ENCODE data around the gene DCLK1. TPM values are rescaled to one million over a fixed set of nuclear protein-coding genes. Genes with fewer than 3 reads are reported as not detected.

The DCLK1 gene
- total and polyA plus RNA-seq, 12 donors, result 0.68 to 22.6 (median 2.3) TPM

- Histone ChIP-seq H3K27ac (no peak overlapping the region), H3K4me3 (peak overlapping the region in 1 of 4 donors; percentile 41), H3K9me3 (replicated peaks in 1 of 3) (no peaks in the 10 kb centered on the region), H3K36me3 (replicated peaks in 1 of 2) (no peaks in the 10 kb centered on the region), H3K4me1 (replicated peaks in 1 of 2) (peaks cover 4 to 24% of the 10 kb centered on the region in 2 donors), H3K27me3 (no peaks in the 10 kb centered on the region)
- DNase-seq, result peak; percentile 29 to 74 (median 52)
- 31 to 40% (median 36%) methylated on average over 18 to 21 of the region's 21 CpGs for WGBS, 4 donors
- no peak for TF ChIP-seq POLR2A (IDR thresholded peaks at IDR 0.05)
- peak; percentile 73 to 96 (median 85) for TF ChIP-seq CTCF (IDR thresholded peaks at IDR 0.05)
- intact Hi-C loops (cut with DNase I), result no loop called here
These were observed 410.3 kb downstream of the DCLK1 start for GRCh38 chr13:35720690-35721554.

DNA sequence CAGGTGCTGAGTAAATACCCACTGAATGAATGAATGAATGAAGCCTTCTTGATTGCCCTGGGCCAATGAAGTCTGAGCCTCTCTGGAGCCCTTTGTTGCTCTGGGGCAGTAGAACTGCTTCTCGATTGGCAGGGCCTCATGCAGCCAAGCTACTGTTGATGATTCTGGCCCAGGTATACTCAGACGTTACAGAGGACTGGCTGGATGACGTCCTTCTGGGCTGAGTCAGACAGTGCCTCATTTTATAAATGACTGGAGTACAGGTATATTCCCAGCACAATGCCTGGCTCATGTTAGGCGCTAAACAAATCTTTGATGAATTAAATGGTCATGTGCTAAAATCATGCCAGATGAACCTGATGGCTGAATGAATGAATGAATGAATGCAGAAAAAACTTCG is 410.9 kb downstream of the DCLK1 start:
- H3K4me3 ChIP-seq, result no peak overlapping the region
- H3K9me3 ChIP-seq (replicated peaks in 1 of 3), result no peaks in the 10 kb centered on the region
- WGBS, 4 donors, result 65 to 81% (median 69%) methylated on average over 5 of the region's 5 CpGs
- H3K4me1 ChIP-seq (replicated peaks in 1 of 2), result peaks cover 4 to 24% of the 10 kb centered on the region in 2 donors
- TF ChIP-seq CTCF (IDR thresholded peaks at IDR 0.05), result no peak
- no peak for TF ChIP-seq POLR2A (IDR thresholded peaks at IDR 0.05)
- no peaks in the 10 kb centered on the region for H3K36me3 ChIP-seq (replicated peaks in 1 of 2)
- no peak for DNase-seq
- H3K27ac ChIP-seq, result no peak overlapping the region
- intact Hi-C loops (cut with DNase I), result no loop called here
- H3K27me3 ChIP-seq, result no peaks in the 10 kb centered on the region

Other genes starting within 250 kb of the DCLK1 start
- gene SOHLH2, start 83.2 kb upstream of the DCLK1 start, total RNA-seq, result 1 to 10 TPM in 3 of 9 donors, under 1 TPM in 3, not detected in 3; 0.18 to 1.6 (median 0.80) TPM
- 1 to 10 TPM in 1 of 3 donors, under 1 TPM in 2; 0.26 to 1.4 (median 0.67) TPM for gene SOHLH2, start 83.2 kb upstream of the DCLK1 start, polyA plus RNA-seq
- gene CCDC169, start 166.4 kb upstream of the DCLK1 start, total RNA-seq, result 1 to 10 TPM in 7 of 9 donors, under 1 TPM in 2; 0.18 to 3.7 (median 1.7) TPM
- 1 to 10 TPM in 1 of 3 donors, under 1 TPM in 2; 0.37 to 2.5 (median 0.40) TPM for gene CCDC169, start 166.4 kb upstream of the DCLK1 start, polyA plus RNA-seq
- 100 to 1,000 TPM in 3 of 9 donors, 10 to 100 TPM in 6; 56.0 to 208 (median 92.1) TPM for gene SPART, start 215.0 kb upstream of the DCLK1 start, total RNA-seq
- 100 to 1,000 TPM in 1 of 3 donors, 10 to 100 TPM in 2; 29.2 to 314 (median 31.6) TPM for gene SPART, start 215.0 kb upstream of the DCLK1 start, polyA plus RNA-seq

All from adrenal gland (tissue), 12 donors.